B cell (primary cell): ENCODE results near the gene FSCN2. TPM values are rescaled to one million over a fixed set of nuclear protein-coding genes. Genes with fewer than 3 reads are reported as not detected.

Source experiments
- ATAC-seq: fragments of 200-7000 bp; cut with Tn5 transposase; one replicate; pipeline ENCODE4 v1.10.0; 2021; ENCODE audit warnings: low read depth, mild to moderate bottlenecking, moderate number of reproducible peaks, moderate library complexity
- CTCF ChIA-PET: fragments of 350-600 bp; sonication (Branson Sonifier 250); formaldehyde crosslinking; loops from one replicate; lab custom pipeline; 2021; ENCODE audit warnings: antibody characterized with exemption, inconsistent platforms; lab: Charles Lee
- POLR2A ChIA-PET: fragments of 350-600 bp; sonication (Branson Sonifier 250); formaldehyde crosslinking; loops from one replicate; lab custom pipeline; 2021; ENCODE audit warnings: antibody characterized with exemption; lab: Charles Lee
- DNase-seq: peaks from one replicate; pipeline ENCODE4 v3.0.0; 2013
- H2AFZ ChIP-seq: 2 replicates; pipeline ENCODE4 v1.6.1; 2012; ENCODE audit warnings: mild to moderate bottlenecking, low read depth, low read length; ENCODE audit not compliant: insufficient read depth, poor library complexity, severe bottlenecking
- H3K27ac ChIP-seq, 2 donors: 1 replicate in 1 of 2; 2 replicates in 1 of 2; pipeline ENCODE4 v1.5.1; 2012 to 2013; ENCODE audit warnings: low read length in 2 of 2, mild to moderate bottlenecking in 2 of 2, moderate library complexity in 1 of 2
- H3K27me3 ChIP-seq, 4 experiments: fragments of 200-600 bp in 1 of 4; sonication (generic) in 1 of 4; replicated peaks in 1 of 4; 1 replicate in 2 of 4; 2 replicates in 2 of 4; pipeline versions ENCODE4 v1.6.1 to v1.7.0; 2013 to 2016; ENCODE audit warnings: low read length in 3 of 4, mild to moderate bottlenecking in 2 of 4, mixed read lengths in 1 of 4, moderate library complexity in 1 of 4; ENCODE audit not compliant: insufficient read depth in 4 of 4, control insufficient read depth in 3 of 4; ENCODE audit errors: control extremely low read depth in 1 of 4
- H3K36me3 ChIP-seq, 2 experiments: replicated peaks in 1 of 2; 1 replicate in 1 of 2; 2 replicates in 1 of 2; pipeline versions ENCODE4 v1.6.1 to v1.7.1; 2013; ENCODE audit warnings: low read length in 1 of 2; ENCODE audit not compliant: insufficient read depth in 2 of 2, control insufficient read depth in 1 of 2; ENCODE audit errors: control extremely low read depth in 1 of 2, extremely low read depth in 1 of 2
- H3K4me1 ChIP-seq, 2 donors: fragments of 200-600 bp in 1 of 2; sonication (generic) in 1 of 2; 1 replicate in 1 of 2; 2 replicates in 1 of 2; pipeline versions ENCODE4 v1.5.1 to v1.6.1; 2013 to 2017; ENCODE audit warnings: low read length in 2 of 2; ENCODE audit not compliant: control insufficient read depth in 2 of 2, insufficient read depth in 2 of 2
- H3K4me2 ChIP-seq: replicated peaks from 2 replicates; pipeline ENCODE3; 2012; ENCODE audit warnings: mild to moderate bottlenecking, low read depth, low read length; ENCODE audit not compliant: poor library complexity, severe bottlenecking
- H3K4me3 ChIP-seq, 5 experiments: fragments of 200-600 bp in 1 of 5; sonication (generic) in 1 of 5; 1 replicate in 3 of 5; 2 replicates in 2 of 5; pipeline versions ENCODE4 v1.5.1 to v1.7.0; 2011 to 2016; ENCODE audit warnings: low read length in 4 of 5, mild to moderate bottlenecking in 4 of 5, low read depth in 2 of 5, control low read depth in 1 of 5, moderate library complexity in 1 of 5; ENCODE audit not compliant: insufficient read depth in 1 of 5; ENCODE audit errors: control extremely low read depth in 1 of 5, extremely low read depth in 1 of 5
- H3K79me2 ChIP-seq: fragments of 200-600 bp; sonication (generic); one replicate; pipeline ENCODE4 v1.6.0; 2016; ENCODE audit warnings: low read length; ENCODE audit not compliant: control insufficient read depth, insufficient read depth
- H3K9ac ChIP-seq: fragments of 200-600 bp; sonication (generic); 2 replicates; pipeline ENCODE4 v1.6.1; 2017; ENCODE audit warnings: mild to moderate bottlenecking, low read length, moderate library complexity
- H3K9me3 ChIP-seq, 3 donors: one replicate each; pipeline versions ENCODE4 v1.6.1 to v1.7.1; 2013; ENCODE audit warnings: low read length in 2 of 3; ENCODE audit not compliant: control insufficient read depth in 2 of 3, insufficient read depth in 1 of 3; ENCODE audit errors: control extremely low read depth in 1 of 3
- H4K20me1 ChIP-seq: 2 replicates; pipeline ENCODE4 v1.6.0; 2012; ENCODE audit warnings: mild to moderate bottlenecking, low read length; ENCODE audit not compliant: insufficient read depth, control insufficient read depth, poor library complexity, severe bottlenecking
- H3K27ac Mint-ChIP-seq: one replicate; pipeline ENCODE4 v1.8.0; 2021; ENCODE audit warnings: mixed read lengths
- H3K27me3 Mint-ChIP-seq: one replicate; pipeline ENCODE4 v1.8.0; 2021; ENCODE audit warnings: mixed read lengths
- H3K4me1 Mint-ChIP-seq: one replicate; pipeline ENCODE4 v1.8.0; 2021; ENCODE audit warnings: mixed read lengths
- H3K4me3 Mint-ChIP-seq: one replicate; pipeline ENCODE4 v1.8.0; 2021; ENCODE audit warnings: mixed read lengths
- H3K9me3 Mint-ChIP-seq: one replicate; pipeline ENCODE4 v1.8.0; 2022; ENCODE audit warnings: mixed read lengths; ENCODE audit not compliant: insufficient read depth
- EZH2 ChIP-seq: IDR thresholded peaks from 2 replicates; pipeline ENCODE4 v1.6.1; 2012; ENCODE audit warnings: borderline replicate concordance, low read depth, mild to moderate bottlenecking, moderate library complexity, low read length; ENCODE audit not compliant: insufficient read depth, poor library complexity, severe bottlenecking
- WGBS: methylation state at CpG from one replicate; pipeline ENCODE4 v1.1.5; 2013; ENCODE audit warnings: missing lambda C conversion rate; ENCODE audit not compliant: insufficient coverage; 5-methylcytosine and 5-hydroxymethylcytosine counted together
- intact Hi-C: fragments of 100-400 bp; cut with micrococcal nuclease; formaldehyde crosslinking; loops from one replicate; pipeline ENCODE4 v1.10.0; 2022
- polyA plus RNA-seq: library from polyadenylated mRNA; depleted of rRNA; stranded (reverse); fragments of >200 nt; gene quantifications from 2 replicates; pipeline ENCODE4 v1.2.3, GENCODE V29; 2012
- total RNA-seq, 2 donors: library from RNA; stranded (reverse); fragments of 120-200 nt in 1 of 2; gene quantifications; 1 replicate in 1 of 2; 2 replicates in 1 of 2; pipeline versions ENCODE4 v1.2.3 to v1.2.4, GENCODE V29; 2013 to 2022
- TF ChIP-seq, protein P1 (sequence below): fragments of 200-600 bp; IDR thresholded peaks from one replicate; pipeline ENCODE4 v1.8.0; 2022; ENCODE audit warnings: antibody characterized with exemption, mild to moderate bottlenecking

The FSCN2 gene
- total and polyA plus RNA-seq, 2 donors (not counting 1 experiment from before 2014, with no cell fraction given), result 6.3 to 12.0 TPM

DNA sequence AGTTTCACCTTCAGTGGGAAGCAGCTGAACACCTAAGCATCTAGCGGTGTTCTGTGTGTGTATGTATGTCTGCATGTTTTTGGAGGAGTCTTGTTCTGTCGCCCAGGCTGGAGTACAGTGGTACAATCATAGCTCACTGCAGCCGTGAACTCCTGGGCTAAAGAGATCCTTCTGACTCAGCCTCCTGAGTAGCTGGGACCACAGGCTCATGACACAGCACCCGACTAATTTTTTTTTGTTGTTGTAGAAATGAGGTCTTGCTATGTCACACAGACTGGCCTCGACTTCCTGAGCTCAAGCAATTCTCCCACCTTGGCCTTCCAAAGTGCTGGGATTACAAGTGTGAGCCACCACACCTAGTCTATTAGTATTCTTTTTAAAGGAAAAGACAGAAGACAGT lies 54.2 kb downstream of the FSCN2 start:
- WGBS, result 81% methylated on average over 3 of the region's 5 CpGs
- no peak for TF ChIP-seq EZH2
- TF ChIP-seq, protein P1, sequence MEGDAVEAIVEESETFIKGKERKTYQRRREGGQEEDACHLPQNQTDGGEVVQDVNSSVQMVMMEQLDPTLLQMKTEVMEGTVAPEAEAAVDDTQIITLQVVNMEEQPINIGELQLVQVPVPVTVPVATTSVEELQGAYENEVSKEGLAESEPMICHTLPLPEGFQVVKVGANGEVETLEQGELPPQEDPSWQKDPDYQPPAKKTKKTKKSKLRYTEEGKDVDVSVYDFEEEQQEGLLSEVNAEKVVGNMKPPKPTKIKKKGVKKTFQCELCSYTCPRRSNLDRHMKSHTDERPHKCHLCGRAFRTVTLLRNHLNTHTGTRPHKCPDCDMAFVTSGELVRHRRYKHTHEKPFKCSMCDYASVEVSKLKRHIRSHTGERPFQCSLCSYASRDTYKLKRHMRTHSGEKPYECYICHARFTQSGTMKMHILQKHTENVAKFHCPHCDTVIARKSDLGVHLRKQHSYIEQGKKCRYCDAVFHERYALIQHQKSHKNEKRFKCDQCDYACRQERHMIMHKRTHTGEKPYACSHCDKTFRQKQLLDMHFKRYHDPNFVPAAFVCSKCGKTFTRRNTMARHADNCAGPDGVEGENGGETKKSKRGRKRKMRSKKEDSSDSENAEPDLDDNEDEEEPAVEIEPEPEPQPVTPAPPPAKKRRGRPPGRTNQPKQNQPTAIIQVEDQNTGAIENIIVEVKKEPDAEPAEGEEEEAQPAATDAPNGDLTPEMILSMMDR, result no peak
- H4K20me1 ChIP-seq, result peaks cover 24% of the 10 kb centered on the region

DNA sequence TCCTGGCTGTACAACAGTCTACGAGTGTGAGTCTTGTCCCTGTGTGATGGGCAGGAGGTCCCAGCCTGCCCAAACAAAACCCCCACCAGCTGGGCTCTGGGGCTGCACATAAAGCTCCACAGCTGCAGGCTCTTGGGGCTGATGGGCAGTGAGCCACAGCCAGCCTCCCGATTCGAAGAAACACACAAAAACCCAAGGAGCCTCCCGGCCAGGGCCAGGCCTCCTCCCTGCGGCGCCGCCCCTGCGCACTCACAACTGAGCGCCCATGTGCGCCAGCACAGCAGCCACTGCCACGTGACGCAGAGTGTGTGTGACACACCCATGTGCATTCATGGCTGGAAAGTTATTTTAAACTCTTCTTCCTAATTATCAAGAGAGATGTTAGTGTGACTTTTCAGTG lies 54.6 kb downstream of the FSCN2 start:
- Histone ChIP-seq H3K4me1 (peaks cover 0 to 7% of the 10 kb centered on the region in 2 donors), H3K9ac (no peak overlapping the region), H3K27ac (no peak overlapping the region), H3K79me2 (peaks cover 57% of the 10 kb centered on the region), H2AFZ (no peak overlapping the region), H3K27me3 (no peaks in the 10 kb centered on the region), H3K4me3 (no peak overlapping the region), H4K20me1 (peaks cover 24% of the 10 kb centered on the region), H3K9me3 (no peaks in the 10 kb centered on the region), H3K36me3 (peaks cover 2 to 56% of the 10 kb centered on the region in 2 experiments), H3K4me2 (no peak overlapping the region)
- Mint-ChIP-seq H3K9me3 (no peaks in the 10 kb centered on the region), H3K4me3 (no peak overlapping the region), H3K27me3 (no peaks in the 10 kb centered on the region), H3K4me1 (peaks cover 13% of the 10 kb centered on the region), H3K27ac (no peak overlapping the region)
- POLR2A ChIA-PET, result no interaction called here
- TF ChIP-seq, protein P1, result no peak
- TF ChIP-seq EZH2, result no peak
- 90% methylated on average over 8 of the region's 12 CpGs for WGBS
- CTCF ChIA-PET, result interaction anchor here (1.1 kb wide), 1 partner anchor 18 kb away, joined by 4 read pairs; no protein-coding TSS in a partner anchor
- ATAC-seq (no peak), DNase-seq (no peak)
- intact Hi-C loops, result no loop called here

More for the DNA sequence above, 54.2 kb downstream of the FSCN2 start:
- Histone ChIP-seq H3K4me2 (no peak overlapping the region), H3K79me2 (peaks cover 61% of the 10 kb centered on the region), H3K4me3 (no peak overlapping the region), H3K9ac (no peak overlapping the region), H3K27ac (no peak overlapping the region), H3K36me3 (peaks cover 2 to 56% of the 10 kb centered on the region in 2 experiments), H3K4me1 (peaks cover 0 to 7% of the 10 kb centered on the region in 2 donors), H2AFZ (no peak overlapping the region), H3K27me3 (no peaks in the 10 kb centered on the region), H3K9me3 (no peaks in the 10 kb centered on the region)
- DNase-seq (no peak), ATAC-seq (no peak)
- no peak overlapping the region for H3K4me3 Mint-ChIP-seq
- H3K9me3 Mint-ChIP-seq, result no peaks in the 10 kb centered on the region
- CTCF ChIA-PET, result interaction anchor here (1.1 kb wide), 1 partner anchor 19 kb away, joined by 4 read pairs; no protein-coding TSS in a partner anchor
- intact Hi-C loops, result no loop called here
- POLR2A ChIA-PET, result no interaction called here
- no peaks in the 10 kb centered on the region for H3K27me3 Mint-ChIP-seq
- H3K27ac Mint-ChIP-seq, result no peak overlapping the region
- peaks cover 13% of the 10 kb centered on the region for H3K4me1 Mint-ChIP-seq
